Prostate gland (tissue), 2 donors: Measurements from ENCODE around the gene RNF7. TPM values are rescaled to one million over a fixed set of nuclear protein-coding genes. Genes with fewer than 3 reads are reported as not detected.

Experiments
- DNase-seq: peaks from one replicate; pipeline ENCODE4 v3.0.0-alpha.2; 2019; ENCODE audit warnings: low spot score
- H3K27ac ChIP-seq, 2 donors: fragments of 200-600 bp; sonication (generic); 2 replicates each; pipeline ENCODE4 v1.5.1; 2017 to 2019
- H3K27me3 ChIP-seq: fragments of 200-600 bp; sonication (generic); replicated peaks from 2 replicates; pipeline ENCODE4 v1.5.1; 2019; ENCODE audit not compliant: insufficient read depth
- H3K36me3 ChIP-seq, 2 donors: fragments of 200-600 bp; sonication (generic); 1 replicate in 1 of 2; 2 replicates in 1 of 2; pipeline versions ENCODE4 v1.5.1 to v1.8.1; 2017 to 2019
- H3K4me1 ChIP-seq: fragments of 200-600 bp; sonication (generic); replicated peaks from 2 replicates; pipeline ENCODE4 v1.5.1; 2019
- H3K4me3 ChIP-seq, 2 donors: fragments of 200-600 bp; sonication (generic); 2 replicates each; pipeline ENCODE4 v1.5.1; 2017 to 2019
- H3K9me3 ChIP-seq: fragments of 200-600 bp; sonication (generic); 2 replicates; pipeline ENCODE4 v1.5.1; 2017
- CTCF ChIP-seq, 4 experiments: fragments of 200-600 bp in 2 of 4; fragments of 450-650 bp in 2 of 4; sonication (generic) in 2 of 4; IDR thresholded peaks; 1 replicate in 3 of 4; 2 replicates in 1 of 4; pipeline ENCODE4 v1.5.1; 2016 to 2019; ENCODE audit warnings: antibody characterized with exemption in 4 of 4, mild to moderate bottlenecking in 2 of 4, moderate library complexity in 2 of 4
- POLR2A ChIP-seq: fragments of 450-650 bp; IDR thresholded peaks from one replicate; pipeline ENCODE4 v1.6.1; 2016; ENCODE audit warnings: antibody characterized with exemption, mild to moderate bottlenecking
- POLR2AphosphoS5 ChIP-seq: sonication (generic); formaldehyde crosslinking; IDR thresholded peaks from one replicate; pipeline ENCODE4 v1.6.1; 2017; ENCODE audit warnings: antibody characterized with exemption
- WGBS: methylation state at CpG from one replicate; pipeline ENCODE4 v1.1.5; 2018; 5-methylcytosine and 5-hydroxymethylcytosine counted together
- intact Hi-C: fragments of 100-400 bp; cut with DNase I; formaldehyde crosslinking; loops from one replicate; pipeline ENCODE4 v1.14.2; 2022
- total RNA-seq, 2 donors: library from RNA; depleted of rRNA; stranded (reverse); fragments of >200 nt; gene quantifications; one replicate each; pipeline ENCODE4 v1.1.0, GENCODE V29; 2016

The RNF7 gene
- total RNA-seq, 2 donors from 2014 or later, result 68.5 to 92.4 TPM

- Histone ChIP-seq H3K4me1 (no peaks in the 10 kb centered on the region), H3K9me3 (no peaks in the 10 kb centered on the region), H3K4me3 (no peak overlapping the region), H3K36me3 (no peaks in the 10 kb centered on the region), H3K27ac (no peak overlapping the region), H3K27me3 (no peaks in the 10 kb centered on the region)
- no peak for DNase-seq
- 96% methylated on average over 6 of the region's 6 CpGs for WGBS
- intact Hi-C loops, result no loop called here
- TF ChIP-seq POLR2A, result no peak
- TF ChIP-seq CTCF (IDR thresholded peaks at IDR 0.05), result no peak
- TF ChIP-seq POLR2AphosphoS5, result no peak
These were observed 35.6 kb downstream of the RNF7 start for GRCh38 chr3:141773676-141774075.

GRCh38 chr3:141776376-141776775 lies 38.3 kb downstream of the RNF7 start:
- Histone ChIP-seq H3K9me3 (no peaks in the 10 kb centered on the region), H3K27ac (no peak overlapping the region), H3K36me3 (no peaks in the 10 kb centered on the region), H3K27me3 (no peaks in the 10 kb centered on the region), H3K4me1 (no peaks in the 10 kb centered on the region), H3K4me3 (no peak overlapping the region)
- TF ChIP-seq POLR2A, result no peak
- TF ChIP-seq CTCF (IDR thresholded peaks at IDR 0.05), result no peak
- no peak for TF ChIP-seq POLR2AphosphoS5
- 90% methylated on average over 14 of the region's 14 CpGs for WGBS
- DNase-seq, result no peak
- intact Hi-C loops, result no loop called here

- H3K36me3 ChIP-seq, result no peaks in the 10 kb centered on the region
- DNase-seq, result no peak
- H3K27me3 ChIP-seq, result no peaks in the 10 kb centered on the region
- H3K4me3 ChIP-seq, result no peak overlapping the region
- no peaks in the 10 kb centered on the region for H3K4me1 ChIP-seq
- TF ChIP-seq CTCF (IDR thresholded peaks at IDR 0.05), result no peak
- no peak for TF ChIP-seq POLR2AphosphoS5
- no peak for TF ChIP-seq POLR2A
- no peaks in the 10 kb centered on the region for H3K9me3 ChIP-seq
- no peak overlapping the region for H3K27ac ChIP-seq
- intact Hi-C loops, result no loop called here
- WGBS, result 82% methylated on average over 15 of the region's 15 CpGs
These were observed 38.8 kb downstream of the RNF7 start for GRCh38 chr3:141776885-141777284.

DNA sequence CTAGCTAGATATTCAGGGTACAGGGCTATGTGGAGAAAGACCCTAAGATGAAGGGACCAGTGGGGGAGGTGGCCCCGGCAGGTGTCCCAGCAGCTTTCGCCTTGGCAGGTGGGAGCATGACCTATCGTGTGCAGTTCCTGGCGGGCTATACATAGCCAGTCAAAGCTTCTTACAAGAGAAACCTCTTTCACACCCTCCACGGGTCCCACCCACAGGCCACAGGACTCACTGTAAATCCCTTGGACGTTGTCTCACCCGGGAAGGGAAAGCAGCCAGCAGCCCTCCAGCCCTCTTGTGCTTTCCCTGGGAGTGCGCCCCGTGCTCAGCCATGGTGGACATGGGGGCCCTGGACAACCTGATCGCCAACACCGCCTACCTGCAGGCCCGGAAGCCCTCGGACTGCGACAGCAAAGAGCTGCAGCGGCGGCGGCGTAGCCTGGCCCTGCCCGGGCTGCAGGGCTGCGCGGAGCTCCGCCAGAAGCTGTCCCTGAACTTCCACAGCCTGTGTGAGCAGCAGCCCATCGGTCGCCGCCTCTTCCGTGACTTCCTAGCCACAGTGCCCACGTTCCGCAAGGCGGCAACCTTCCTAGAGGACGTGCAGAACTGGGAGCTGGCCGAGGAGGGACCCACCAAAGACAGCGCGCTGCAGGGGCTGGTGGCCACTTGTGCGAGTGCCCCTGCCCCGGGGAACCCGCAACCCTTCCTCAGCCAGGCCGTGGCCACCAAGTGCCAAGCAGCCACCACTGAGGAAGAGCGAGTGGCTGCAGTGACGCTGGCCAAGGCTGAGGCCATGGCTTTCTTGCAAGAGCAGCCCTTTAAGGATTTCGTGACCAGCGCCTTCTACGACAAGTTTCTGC lies 40.1 kb downstream of the RNF7 start:
- Histone ChIP-seq H3K4me3 (no peak overlapping the region), H3K27ac (no peak overlapping the region), H3K9me3 (no peaks in the 10 kb centered on the region), H3K4me1 (no peaks in the 10 kb centered on the region), H3K36me3 (no peaks in the 10 kb centered on the region), H3K27me3 (no peaks in the 10 kb centered on the region)
- DNase-seq, result no peak
- 93% methylated on average over 42 of the region's 42 CpGs for WGBS
- TF ChIP-seq POLR2A (no peak), POLR2AphosphoS5 (no peak), CTCF (IDR thresholded peaks at IDR 0.05) (no peak)
- intact Hi-C loops, result no loop called here

- Histone ChIP-seq H3K27me3 (no peaks in the 10 kb centered on the region), H3K4me3 (no peak overlapping the region), H3K4me1 (no peaks in the 10 kb centered on the region), H3K27ac (no peak overlapping the region), H3K36me3 (no peaks in the 10 kb centered on the region), H3K9me3 (no peaks in the 10 kb centered on the region)
- DNase-seq, result no peak
- intact Hi-C loops, result no loop called here
- WGBS, result 88% methylated on average over 1 of the region's 1 CpG
- TF ChIP-seq POLR2A (no peak), CTCF (IDR thresholded peaks at IDR 0.05) (no peak), POLR2AphosphoS5 (no peak)
These were observed 41.6 kb downstream of the RNF7 start for GRCh38 chr3:141779667-141780066.
